ENCODE measurements around the gene BOK.

DNA sequence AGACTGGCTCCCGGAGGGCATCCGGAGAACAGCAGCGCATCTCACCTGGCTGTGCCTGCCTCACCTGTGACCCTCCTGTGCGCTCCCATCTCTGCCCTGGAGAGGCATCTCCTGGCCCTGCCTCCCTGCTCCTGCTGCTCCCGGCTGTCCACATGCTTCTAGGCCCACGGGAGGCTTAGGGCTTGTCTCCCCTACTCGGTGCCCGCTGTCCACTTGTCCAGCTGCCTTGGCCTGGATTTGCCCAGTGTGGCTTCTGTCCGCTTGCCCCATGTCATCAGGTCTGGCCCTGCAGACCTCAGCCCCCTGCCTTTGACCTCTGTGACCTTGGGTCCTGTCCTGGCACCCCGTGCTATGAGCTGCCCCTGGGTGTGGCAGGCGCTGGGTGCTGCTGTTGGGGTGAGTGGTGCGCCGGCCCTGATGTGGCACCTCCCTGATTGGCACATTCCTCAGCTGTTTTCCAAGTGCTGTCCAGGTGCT, 4.5 kb downstream of the BOK start:
- TF ChIP-seq CTCF (IDR thresholded peaks at IDR 0.05 in 2 of 3, conservative IDR thresholded peaks at IDR 0.05 in 1 of 3; ENCODE audit: borderline replicate concordance in 1 of 3, insufficient read depth in 1 of 3, low read depth in 2 of 3, low read length in 2 of 3) (no peak), ELF1 (IDR thresholded peaks at IDR 0.05; ENCODE audit: borderline replicate concordance, low read depth) (no peak), FOSL1 (IDR thresholded peaks at IDR 0.05; ENCODE audit: low read depth) (no peak)

Data from HCT116 (cell line).